Natural killer cell (primary cell): ENCODE results near the gene KIF11. TPM values are rescaled to one million over a fixed set of nuclear protein-coding genes. Genes with fewer than 3 reads are reported as not detected.
"Not testable (repeated sequence)": the region's sequence is repeated elsewhere in the genome, so short reads cannot be mapped to it uniquely, and the experiment has no call there.

ENCODE experiments used
- ATAC-seq, 3 donors: fragments of 150-1000 bp in 2 of 3; fragments of 200-7000 bp in 1 of 3; cut with Tn5 transposase; 1 replicate in 1 of 3; 2 replicates in 2 of 3; pipeline ENCODE4 v1.10.0; 2021; ENCODE audit warnings: mild to moderate bottlenecking in 2 of 3, moderate library complexity in 2 of 3
- DNase-seq, 2 donors: peaks; one replicate each; pipeline versions ENCODE4 v3.0.0 to v3.0.0-alpha.2; 2013 to 2021; ENCODE audit warnings: mixed read lengths in 1 of 2
- H3K27ac ChIP-seq: one replicate; pipeline ENCODE4 v1.5.1; 2013; ENCODE audit warnings: mild to moderate bottlenecking, low read length
- H3K27me3 ChIP-seq: one replicate; pipeline ENCODE4 v1.6.1; 2013; ENCODE audit warnings: low read length; ENCODE audit not compliant: control insufficient read depth, insufficient read depth
- H3K36me3 ChIP-seq: one replicate; pipeline ENCODE4 v1.6.1; 2013; ENCODE audit warnings: low read length; ENCODE audit not compliant: control insufficient read depth, insufficient read depth
- H3K4me1 ChIP-seq: one replicate; pipeline ENCODE4 v1.6.1; 2013; ENCODE audit warnings: low read length; ENCODE audit not compliant: control insufficient read depth, insufficient read depth
- H3K4me3 ChIP-seq: one replicate; pipeline ENCODE4 v1.5.1; 2013; ENCODE audit warnings: low read length
- H3K9me3 ChIP-seq: one replicate; pipeline ENCODE4 v1.6.1; 2013; ENCODE audit warnings: low read length; ENCODE audit not compliant: control insufficient read depth, insufficient read depth
- H3K27ac Mint-ChIP-seq, 2 donors: one replicate each; pipeline ENCODE4 v1.8.0; 2022; ENCODE audit warnings: mild to moderate bottlenecking in 2 of 2, mixed read lengths in 2 of 2, moderate library complexity in 1 of 2
- H3K27me3 Mint-ChIP-seq, 2 donors: one replicate each; pipeline ENCODE4 v1.8.0; 2022; ENCODE audit warnings: low read depth in 2 of 2, mixed read lengths in 2 of 2
- H3K36me3 Mint-ChIP-seq: one replicate; pipeline ENCODE4 v1.8.0; 2022; ENCODE audit warnings: mixed read lengths
- H3K4me1 Mint-ChIP-seq, 2 donors: one replicate each; pipeline ENCODE4 v1.8.0; 2022; ENCODE audit warnings: mixed read lengths in 2 of 2
- H3K4me3 Mint-ChIP-seq: one replicate; pipeline ENCODE4 v1.8.0; 2022; ENCODE audit warnings: mild to moderate bottlenecking, moderate library complexity, mixed read lengths
- H3K9me3 Mint-ChIP-seq, 2 donors: one replicate each; pipeline ENCODE4 v1.8.0; 2022; ENCODE audit warnings: mixed read lengths in 2 of 2
- CTCF ChIP-seq: fragments of 200-600 bp; IDR thresholded peaks from one replicate; pipeline ENCODE4 v1.8.0; 2022; ENCODE audit warnings: antibody characterized with exemption
- WGBS: methylation state at CpG from one replicate; pipeline ENCODE4 v1.1.7; 2013; ENCODE audit warnings: missing lambda C conversion rate; ENCODE audit not compliant: insufficient coverage; 5-methylcytosine and 5-hydroxymethylcytosine counted together
- intact Hi-C: fragments of 100-400 bp; cut with micrococcal nuclease; formaldehyde crosslinking; loops from one replicate; pipeline ENCODE4 v1.14.2; 2022
- total RNA-seq, 4 donors: library from RNA; stranded (reverse); fragments of 120-200 nt in 1 of 4; gene quantifications; one replicate each; pipeline versions ENCODE4 v1.2.3 to v1.2.4, GENCODE V29; 2013 to 2022

The KIF11 gene
- total RNA-seq, 3 donors from 2014 or later (not counting 1 experiment from before 2014, with no cell fraction given) = 1.3 to 2.4 (median 1.9) TPM

DNA sequence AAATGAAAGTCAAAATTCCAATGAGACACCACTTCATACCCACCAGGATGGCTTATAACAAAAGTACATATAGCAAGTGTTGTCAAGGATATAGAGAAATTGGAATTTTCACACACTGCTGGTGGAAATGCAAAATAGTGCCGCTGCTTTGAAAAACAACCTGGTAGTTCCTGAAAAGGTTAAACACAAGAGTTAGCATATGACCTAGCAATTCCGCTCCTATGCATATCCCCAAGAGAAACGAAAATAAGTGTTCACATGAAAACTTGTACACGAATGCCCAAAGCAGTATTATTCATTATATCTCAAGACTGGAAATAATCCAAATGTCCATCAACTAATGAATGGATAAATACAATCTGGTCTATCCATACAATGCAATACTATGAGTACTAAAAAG, 33.9 kb upstream of the KIF11 start:
- DNase-seq (no peak), ATAC-seq (no peak)
- Mint-ChIP-seq H3K4me3 (no peak overlapping the region), H3K36me3 (peaks cover 14% of the 10 kb centered on the region), H3K27ac (no peak overlapping the region), H3K27me3 (no peaks in the 10 kb centered on the region), H3K4me1 (peaks cover 6 to 12% of the 10 kb centered on the region in 2 donors), H3K9me3 (no peaks in the 10 kb centered on the region)
- WGBS = 98% methylated on average over 4 of the region's 4 CpGs
- no peaks in the 10 kb centered on the region for H3K27me3 ChIP-seq
- peaks cover 4% of the 10 kb centered on the region for H3K9me3 ChIP-seq
- no peak overlapping the region for H3K27ac ChIP-seq
- no peak for TF ChIP-seq CTCF
- no peaks in the 10 kb centered on the region for H3K4me1 ChIP-seq
- H3K36me3 ChIP-seq = peaks cover 12% of the 10 kb centered on the region
- intact Hi-C loops = no loop called here
- no peak overlapping the region for H3K4me3 ChIP-seq

GRCh38 chr10:92562424-92562823, 30.5 kb upstream of the KIF11 start:
- Histone ChIP-seq H3K4me1 (no peaks in the 10 kb centered on the region), H3K4me3 (no peak overlapping the region), H3K9me3 (no peaks in the 10 kb centered on the region), H3K27me3 (no peaks in the 10 kb centered on the region), H3K36me3 (peaks cover 7% of the 10 kb centered on the region), H3K27ac (no peak overlapping the region)
- H3K27me3 Mint-ChIP-seq = no peaks in the 10 kb centered on the region
- no peak overlapping the region for H3K4me3 Mint-ChIP-seq
- DNase-seq (no peak), ATAC-seq (no peak)
- H3K27ac Mint-ChIP-seq = no peak overlapping the region
- peaks cover 14% of the 10 kb centered on the region for H3K36me3 Mint-ChIP-seq
- intact Hi-C loops = no loop called here
- H3K9me3 Mint-ChIP-seq = no peaks in the 10 kb centered on the region
- no peak for TF ChIP-seq CTCF
- peaks cover 6 to 23% of the 10 kb centered on the region in 2 donors for H3K4me1 Mint-ChIP-seq

GRCh38 chr10:92567952-92568600, 24.9 kb upstream of the KIF11 start:
- DNase-seq (no peak), ATAC-seq (no peak)
- no peak overlapping the region for H3K27ac Mint-ChIP-seq
- 92% methylated on average over 2 of the region's 4 CpGs for WGBS
- intact Hi-C loops = no loop called here
- H3K36me3 ChIP-seq = no peaks in the 10 kb centered on the region
- no peaks in the 10 kb centered on the region for H3K9me3 ChIP-seq
- H3K4me1 Mint-ChIP-seq = peaks cover 13 to 33% of the 10 kb centered on the region in 2 donors
- no peak overlapping the region for H3K4me3 ChIP-seq
- no peaks in the 10 kb centered on the region for H3K27me3 Mint-ChIP-seq
- H3K9me3 Mint-ChIP-seq = no peaks in the 10 kb centered on the region
- H3K4me3 Mint-ChIP-seq = no peak overlapping the region
- H3K4me1 ChIP-seq = peaks cover 8% of the 10 kb centered on the region
- no peaks in the 10 kb centered on the region for H3K36me3 Mint-ChIP-seq
- no peak for TF ChIP-seq CTCF
- no peaks in the 10 kb centered on the region for H3K27me3 ChIP-seq
- no peak overlapping the region for H3K27ac ChIP-seq

GRCh38 chr10:92569071-92569470, 23.9 kb upstream of the KIF11 start:
- Histone ChIP-seq H3K9me3 (no peaks in the 10 kb centered on the region), H3K27me3 (no peaks in the 10 kb centered on the region), H3K4me1 (peaks cover 11% of the 10 kb centered on the region), H3K36me3 (no peaks in the 10 kb centered on the region), H3K27ac (no peak overlapping the region), H3K4me3 (no peak overlapping the region)
- H3K27ac Mint-ChIP-seq = no peak overlapping the region
- TF ChIP-seq CTCF = no peak
- H3K36me3 Mint-ChIP-seq = no peaks in the 10 kb centered on the region
- no peak overlapping the region for H3K4me3 Mint-ChIP-seq
- ATAC-seq (no peak), DNase-seq (no peak)
- no peaks in the 10 kb centered on the region for H3K9me3 Mint-ChIP-seq
- H3K4me1 Mint-ChIP-seq = peaks cover 14 to 35% of the 10 kb centered on the region in 2 donors
- no peaks in the 10 kb centered on the region for H3K27me3 Mint-ChIP-seq
- WGBS = 95% methylated on average over 2 of the region's 2 CpGs
- intact Hi-C loops = no loop called here

- not testable (repeated sequence) for DNase-seq, H3K27me3 Mint-ChIP-seq, H3K4me3 ChIP-seq, H3K27me3 ChIP-seq, ATAC-seq, H3K9me3 Mint-ChIP-seq, H3K27ac Mint-ChIP-seq, H3K36me3 Mint-ChIP-seq, H3K36me3 ChIP-seq, H3K9me3 ChIP-seq, H3K27ac ChIP-seq, H3K4me3 Mint-ChIP-seq
- H3K4me1 ChIP-seq = peaks cover 11% of the 10 kb centered on the region
- WGBS = over 99% methylated on average over 5 of the region's 5 CpGs
- H3K4me1 Mint-ChIP-seq = peaks cover 19 to 41% of the 10 kb centered on the region in 2 donors
- intact Hi-C loops = loop anchor here (5.0 kb wide), 1 partner anchor 123 kb away; no protein-coding TSS in a partner anchor
Measured at GRCh38 chr10:92569663-92570062, 23.3 kb upstream of the KIF11 start.
